IPS DF 6.9 (cell line): ENCODE results near the gene OTOL1.

Experiments used
- DNase-seq: peaks from one replicate; pipeline ENCODE4 v3.0.0-alpha.2; 2013; ENCODE audit warnings: low read depth, low spot score
- H3K27ac ChIP-seq: one replicate; pipeline ENCODE4 v1.5.1; 2013; ENCODE audit warnings: low read length, control low read depth
- H3K27me3 ChIP-seq: 2 replicates; pipeline ENCODE4 v1.6.1; 2013; ENCODE audit warnings: mild to moderate bottlenecking, low read length; ENCODE audit not compliant: control insufficient read depth, insufficient read depth
- H3K36me3 ChIP-seq: 2 replicates; pipeline ENCODE4 v1.6.1; 2013; ENCODE audit warnings: low read length; ENCODE audit not compliant: control insufficient read depth, insufficient read depth
- H3K4me1 ChIP-seq: 2 replicates; pipeline ENCODE4 v1.6.1; 2013; ENCODE audit warnings: low read length; ENCODE audit not compliant: control insufficient read depth, insufficient read depth
- H3K4me3 ChIP-seq: 2 replicates; pipeline ENCODE4 v1.5.1; 2013; ENCODE audit warnings: mild to moderate bottlenecking, low read length
- H3K9me3 ChIP-seq: 2 replicates; pipeline ENCODE4 v1.6.1; 2013; ENCODE audit warnings: low read length, inconsistent platforms; ENCODE audit not compliant: control insufficient read depth, insufficient read depth
- WGBS: extraction: QIAGEN DNeasy Blood & Tissue Kit; methylation state at CpG from one replicate; pipeline ENCODE4 v1.1.7; 2013; ENCODE audit warnings: mixed read lengths, missing lambda C conversion rate; ENCODE audit not compliant: insufficient read length, insufficient coverage; 5-methylcytosine and 5-hydroxymethylcytosine counted together

OTOL1 gene

GRCh38 chr3:161531930-161532329, 35.3 kb downstream of the OTOL1 start:
- no CpG with 5 or more reads among the region's 1 CpG for WGBS
- Histone ChIP-seq H3K27ac (no peak overlapping the region), H3K4me1 (no peaks in the 10 kb centered on the region), H3K27me3 (no peaks in the 10 kb centered on the region), H3K9me3 (no peaks in the 10 kb centered on the region), H3K36me3 (no peaks in the 10 kb centered on the region), H3K4me3 (no peak overlapping the region)
- DNase-seq: no peak

DNA sequence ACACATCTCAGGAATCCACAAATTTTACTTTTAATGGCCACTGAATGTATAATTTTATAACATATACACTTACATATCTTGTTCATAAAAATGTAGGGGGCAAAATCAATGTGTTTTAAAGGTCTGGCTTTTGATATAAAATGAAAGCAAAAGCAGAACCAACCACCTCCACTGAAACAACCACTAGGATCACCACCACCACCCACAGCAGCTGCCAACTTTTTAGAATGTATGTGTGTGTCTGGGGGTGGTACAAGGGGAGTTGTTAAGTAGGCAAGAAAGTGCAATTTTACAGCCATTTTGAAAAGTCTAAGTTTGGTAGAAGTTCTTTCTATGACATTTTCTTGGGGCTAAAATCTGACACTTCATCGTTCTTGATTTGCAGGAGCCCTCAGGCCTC, 44.0 kb downstream of the OTOL1 start:
- no peaks in the 10 kb centered on the region for H3K36me3 ChIP-seq
- WGBS: no CpG with 5 or more reads among the region's 1 CpG
- no peaks in the 10 kb centered on the region for H3K9me3 ChIP-seq
- no peak for DNase-seq
- no peak overlapping the region for H3K4me3 ChIP-seq
- no peaks in the 10 kb centered on the region for H3K4me1 ChIP-seq
- H3K27ac ChIP-seq: no peak overlapping the region
- no peaks in the 10 kb centered on the region for H3K27me3 ChIP-seq

- no CpG with 5 or more reads among the region's 1 CpG for WGBS
- no peak overlapping the region for H3K27ac ChIP-seq
- no peaks in the 10 kb centered on the region for H3K9me3 ChIP-seq
- no peaks in the 10 kb centered on the region for H3K27me3 ChIP-seq
- H3K4me3 ChIP-seq: no peak overlapping the region
- no peak for DNase-seq
- H3K4me1 ChIP-seq: no peaks in the 10 kb centered on the region
- no peaks in the 10 kb centered on the region for H3K36me3 ChIP-seq
These were observed 49.2 kb downstream of the OTOL1 start for GRCh38 chr3:161545824-161546223.

DNA sequence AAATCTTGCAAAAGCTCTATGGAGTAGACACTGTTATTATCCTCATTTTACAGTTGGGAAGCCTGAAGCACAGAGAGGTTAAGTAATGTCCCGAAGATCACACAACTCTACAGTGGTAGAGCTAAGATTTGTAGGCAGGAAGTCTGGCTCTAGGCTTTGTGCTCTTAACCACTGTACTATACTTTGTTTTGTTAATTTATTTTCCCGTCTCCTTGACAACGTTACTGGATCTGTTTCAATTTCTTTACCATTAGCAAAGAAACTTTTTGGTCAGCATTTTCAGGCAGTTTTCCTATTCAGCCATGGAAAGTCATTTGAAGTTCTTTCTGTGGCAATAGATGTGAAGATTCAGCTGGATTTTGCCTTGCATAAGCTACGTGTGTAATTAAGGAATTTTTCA, 51.7 kb downstream of the OTOL1 start:
- Histone ChIP-seq H3K9me3 (no peaks in the 10 kb centered on the region), H3K27me3 (no peaks in the 10 kb centered on the region), H3K36me3 (no peaks in the 10 kb centered on the region), H3K4me3 (no peak overlapping the region), H3K27ac (no peak overlapping the region), H3K4me1 (no peaks in the 10 kb centered on the region)
- WGBS: no CpG with 5 or more reads among the region's 4 CpGs
- DNase-seq: peak; percentile 11

DNA sequence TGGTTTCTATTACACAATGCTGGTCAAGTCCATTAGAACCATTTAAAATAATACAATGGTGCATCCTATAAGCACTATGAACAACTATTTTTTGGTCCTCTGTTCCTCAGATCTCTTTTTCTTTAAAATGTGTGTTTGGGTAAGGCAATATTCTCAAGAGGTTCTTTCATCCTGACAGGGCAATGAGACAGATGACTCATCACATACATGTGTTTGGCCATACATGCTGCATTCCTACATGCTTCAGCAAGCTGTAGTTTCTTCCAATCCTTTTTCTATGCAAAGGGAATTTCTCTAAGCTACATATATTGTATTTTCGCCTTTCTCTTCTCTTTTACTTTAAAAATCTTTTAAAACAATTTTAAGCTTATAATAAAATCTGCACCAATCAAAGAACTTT, 52.7 kb downstream of the OTOL1 start:
- no peaks in the 10 kb centered on the region for H3K27me3 ChIP-seq

DNA sequence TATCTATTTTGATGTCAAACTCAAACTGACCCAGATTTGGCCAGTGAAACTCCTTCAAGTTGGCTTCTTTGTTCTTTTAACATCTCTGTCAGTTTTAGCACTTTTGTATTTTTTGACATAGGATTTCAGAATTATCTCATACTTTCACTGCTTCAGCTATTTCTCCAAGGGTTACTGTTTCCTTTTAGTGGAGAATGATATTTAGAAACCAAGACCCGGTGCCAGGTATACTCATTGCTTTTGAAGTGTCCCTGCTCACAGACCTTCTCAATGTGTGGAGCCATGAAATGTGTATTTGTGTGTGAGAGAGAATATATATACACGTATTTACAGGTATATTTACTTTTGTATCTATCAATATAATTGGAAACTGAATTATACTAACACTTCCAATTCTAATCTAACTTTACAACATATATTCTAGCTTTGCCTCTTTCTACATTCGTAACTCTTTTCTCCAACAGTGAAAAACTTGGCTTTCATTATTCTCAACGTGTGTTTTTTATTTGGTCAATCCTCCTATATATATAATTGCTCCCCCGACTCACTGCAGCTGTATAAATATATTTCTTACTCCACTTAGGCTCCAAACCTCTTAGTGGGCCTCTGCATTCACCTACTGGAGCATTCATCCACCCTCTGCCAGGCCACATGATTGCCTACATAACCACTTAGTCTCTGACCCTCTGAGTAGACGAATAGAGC, 54.0 kb downstream of the OTOL1 start:
- Histone ChIP-seq H3K4me3 (no peak overlapping the region), H3K36me3 (no peaks in the 10 kb centered on the region)
- WGBS: 100% methylated on average over 1 of the region's 6 CpGs

More for the DNA sequence above, 52.7 kb downstream of the OTOL1 start:
- Histone ChIP-seq H3K4me3 (no peak overlapping the region), H3K36me3 (no peaks in the 10 kb centered on the region), H3K9me3 (no peaks in the 10 kb centered on the region), H3K27ac (no peak overlapping the region), H3K4me1 (no peaks in the 10 kb centered on the region)
- no peak for DNase-seq
- WGBS: 100% methylated on average over 1 of the region's 1 CpG

GRCh38 chr3:161551697-161552096, 55.1 kb downstream of the OTOL1 start:
- Histone ChIP-seq H3K4me1 (no peaks in the 10 kb centered on the region), H3K36me3 (no peaks in the 10 kb centered on the region), H3K27ac (no peak overlapping the region), H3K9me3 (no peaks in the 10 kb centered on the region), H3K4me3 (no peak overlapping the region), H3K27me3 (no peaks in the 10 kb centered on the region)
- DNase-seq: no peak
- no CpG with 5 or more reads among the region's 1 CpG for WGBS

More for the DNA sequence above, 54.0 kb downstream of the OTOL1 start:
- Histone ChIP-seq H3K9me3 (no peaks in the 10 kb centered on the region), H3K4me1 (no peaks in the 10 kb centered on the region), H3K27me3 (no peaks in the 10 kb centered on the region), H3K27ac (no peak overlapping the region)
- DNase-seq: no peak

GRCh38 chr3:161552984-161553560, 56.5 kb downstream of the OTOL1 start:
- H3K36me3 ChIP-seq: no peaks in the 10 kb centered on the region
- H3K27ac ChIP-seq: no peak overlapping the region
- H3K4me1 ChIP-seq: no peaks in the 10 kb centered on the region
- H3K4me3 ChIP-seq: no peak overlapping the region
- no peak for DNase-seq
- no peaks in the 10 kb centered on the region for H3K27me3 ChIP-seq
- no peaks in the 10 kb centered on the region for H3K9me3 ChIP-seq
- no CpG with 5 or more reads among the region's 6 CpGs for WGBS
